GM19099 (cell line): ENCODE data around the gene DEPDC1B.

Experiments used
- POLR2A ChIP-seq: IDR thresholded peaks from 3 replicates; pipeline ENCODE4 v1.6.1; 2011; ENCODE audit warnings: low read depth; ENCODE audit not compliant: insufficient read length; ENCODE audit errors: extremely low read depth

Gene DEPDC1B, protein sequence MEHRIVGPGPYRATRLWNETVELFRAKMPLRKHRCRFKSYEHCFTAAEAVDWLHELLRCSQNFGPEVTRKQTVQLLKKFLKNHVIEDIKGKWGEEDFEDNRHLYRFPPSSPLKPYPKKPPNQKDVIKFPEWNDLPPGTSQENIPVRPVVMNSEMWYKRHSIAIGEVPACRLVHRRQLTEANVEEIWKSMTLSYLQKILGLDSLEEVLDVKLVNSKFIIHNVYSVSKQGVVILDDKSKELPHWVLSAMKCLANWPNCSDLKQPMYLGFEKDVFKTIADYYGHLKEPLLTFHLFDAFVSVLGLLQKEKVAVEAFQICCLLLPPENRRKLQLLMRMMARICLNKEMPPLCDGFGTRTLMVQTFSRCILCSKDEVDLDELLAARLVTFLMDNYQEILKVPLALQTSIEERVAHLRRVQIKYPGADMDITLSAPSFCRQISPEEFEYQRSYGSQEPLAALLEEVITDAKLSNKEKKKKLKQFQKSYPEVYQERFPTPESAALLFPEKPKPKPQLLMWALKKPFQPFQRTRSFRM

DNA sequence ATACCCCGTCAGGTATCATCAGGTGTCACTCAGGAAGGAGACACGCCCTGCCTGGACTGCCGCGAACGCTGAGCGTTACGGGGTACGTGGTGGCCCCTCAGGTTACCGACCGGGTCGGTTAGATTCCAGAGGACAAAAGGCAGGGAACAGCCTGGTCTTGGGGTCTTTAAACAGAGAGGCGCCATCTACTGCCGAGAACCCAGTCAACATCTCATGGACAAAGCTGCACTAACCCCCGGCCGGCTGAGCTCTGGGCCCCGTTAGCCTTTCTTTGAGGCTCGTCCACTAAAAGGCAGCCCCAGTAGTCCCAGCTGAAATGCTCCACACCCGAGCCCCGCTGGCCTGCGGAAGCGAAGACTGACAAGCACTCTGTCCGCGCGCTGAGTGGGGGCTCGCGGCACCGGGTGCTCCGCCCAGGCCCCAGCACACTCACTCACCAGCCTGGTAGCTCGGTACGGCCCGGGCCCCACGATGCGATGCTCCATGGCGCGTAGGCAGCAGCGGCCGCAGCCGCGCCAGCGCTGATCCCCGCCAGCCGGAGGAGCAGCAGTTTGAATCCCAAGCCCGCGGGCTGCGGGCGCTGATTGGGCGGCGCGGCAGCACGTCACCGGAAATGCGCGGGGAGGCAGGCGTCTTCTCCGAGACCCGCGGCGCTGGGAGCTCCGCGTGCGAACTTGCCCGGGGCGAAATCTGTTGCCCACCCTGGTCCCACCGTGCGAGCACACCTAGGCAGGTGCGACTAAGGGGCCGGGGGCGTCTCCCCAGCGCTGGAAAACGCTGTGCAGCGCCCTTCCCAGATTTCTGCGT, at the start of gene DEPDC1B:
Gene DEPDC1B, minus strand, starts transcription at position 558 of the 807 bp plus-strand sequence. Its CDS starts 73 bp downstream, at position 485.
- peak; percentile 81 for TF ChIP-seq POLR2A

DNA sequence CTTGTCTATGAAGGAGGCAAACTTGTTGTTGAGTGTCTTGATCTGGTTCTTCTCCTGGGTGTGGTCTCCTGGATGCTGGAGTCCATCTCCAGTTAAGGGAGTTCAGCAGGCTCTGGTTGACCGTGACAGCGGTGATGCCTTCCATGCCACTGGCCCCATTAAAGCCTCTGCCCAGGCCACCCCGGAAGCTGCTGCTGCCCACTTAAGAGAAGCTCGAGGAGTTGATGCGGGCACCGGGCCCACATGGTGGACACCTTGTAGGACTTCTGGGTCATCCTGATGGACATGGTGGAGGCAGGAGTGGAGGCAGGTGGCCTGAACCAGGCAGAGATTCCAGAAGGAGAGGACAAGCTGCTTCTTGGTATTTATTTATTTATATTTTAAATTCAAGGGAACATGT, 44.7 kb upstream of the DEPDC1B start:
- TF ChIP-seq POLR2A = no peak

DNA sequence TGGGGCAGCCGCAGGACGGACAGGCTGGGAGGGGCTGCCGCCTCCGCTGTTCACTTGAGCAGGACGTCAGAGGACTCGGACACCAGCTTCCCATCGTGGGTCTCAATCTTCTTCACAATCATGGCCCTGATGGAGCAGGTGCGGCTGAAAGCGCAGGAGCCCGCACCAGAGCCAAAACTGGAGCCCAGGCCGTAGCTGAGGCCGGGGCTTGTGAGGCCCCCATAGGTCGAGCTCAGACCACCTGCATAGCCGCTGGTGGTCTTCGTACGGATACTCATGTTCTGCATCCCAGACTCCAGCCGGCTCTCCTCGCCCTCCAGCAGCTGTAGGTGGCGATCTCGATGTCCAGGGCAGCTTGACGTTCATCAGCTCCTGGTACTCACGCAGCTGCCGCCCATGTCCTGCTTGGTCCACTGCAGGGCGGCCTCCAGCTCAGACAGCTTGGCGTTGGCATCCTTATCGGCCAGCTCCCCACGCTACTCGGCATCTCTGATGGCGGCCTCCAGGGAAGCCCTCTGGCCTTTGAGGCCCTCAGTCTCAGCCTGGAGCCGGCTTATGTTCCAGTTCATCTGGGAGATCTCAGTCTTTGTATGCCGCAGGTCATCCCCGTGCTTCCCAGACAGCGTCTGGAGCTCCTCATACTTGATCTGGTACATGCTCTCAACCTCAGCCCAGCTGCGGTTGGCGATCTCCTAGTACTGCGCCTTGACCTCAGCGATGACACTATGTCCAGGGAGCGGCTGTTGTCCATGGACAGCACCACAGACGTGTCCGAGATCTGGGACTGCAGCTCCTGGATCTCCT, 43.7 kb upstream of the DEPDC1B start:
- TF ChIP-seq POLR2A = no peak

DNA sequence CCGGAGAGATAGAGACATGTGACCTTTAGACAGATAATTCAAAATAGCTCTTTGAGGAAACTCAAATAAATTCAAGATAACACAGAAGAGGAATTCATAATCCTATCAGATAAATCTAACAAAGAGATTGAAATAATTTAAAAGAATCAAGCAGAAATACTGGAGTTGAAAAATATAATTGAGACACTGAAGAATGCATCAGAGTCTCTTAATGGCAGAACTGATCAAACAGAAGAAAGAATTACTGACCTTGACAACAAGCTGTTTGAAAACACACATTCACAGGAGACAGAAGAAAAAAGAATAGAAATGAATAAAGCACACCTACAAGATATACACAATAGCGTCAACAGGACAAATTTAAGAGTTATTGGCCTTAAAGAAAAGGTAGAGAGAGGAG, 40.4 kb upstream of the DEPDC1B start:
- TF ChIP-seq POLR2A = no peak

DNA sequence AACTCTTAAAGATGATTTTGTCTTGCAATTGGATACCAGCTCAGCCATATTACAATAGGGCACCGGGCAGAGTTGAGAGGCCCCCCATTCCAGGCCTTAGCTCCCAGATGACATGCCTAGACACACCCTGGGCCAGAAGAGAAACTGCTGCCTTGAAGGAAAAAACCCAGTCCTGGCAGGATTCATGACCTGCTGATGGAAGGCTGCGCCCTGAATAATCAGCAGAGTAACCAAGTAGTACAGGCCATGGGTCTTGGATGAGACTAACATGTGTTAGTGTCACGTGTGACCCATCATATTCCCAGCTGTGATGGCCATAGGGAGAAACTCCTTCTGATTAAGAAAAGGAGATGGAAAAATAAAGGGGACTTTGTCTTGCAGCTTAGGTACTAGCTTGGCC, 39.0 kb upstream of the DEPDC1B start:
- no peak for TF ChIP-seq POLR2A

DNA sequence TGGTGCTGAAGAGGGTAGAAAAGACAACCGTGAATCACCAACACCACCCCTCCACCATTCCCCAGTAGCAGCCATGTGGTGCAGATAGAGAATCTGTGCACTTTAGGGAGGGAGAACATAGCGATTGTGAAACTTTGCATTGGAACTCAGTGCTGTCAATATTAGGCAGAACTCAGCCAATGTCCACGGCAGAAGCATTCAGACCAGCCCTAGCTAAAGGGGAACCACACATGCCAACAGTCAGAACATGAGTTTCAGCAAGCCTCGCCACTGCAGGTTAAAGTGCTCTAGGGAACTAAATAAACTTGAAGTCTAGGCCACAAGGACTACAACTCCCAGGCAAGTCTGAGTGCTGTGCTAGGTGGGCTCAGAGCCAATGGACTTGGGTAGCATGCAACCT, 38.5 kb upstream of the DEPDC1B start:
- no peak for TF ChIP-seq POLR2A

DNA sequence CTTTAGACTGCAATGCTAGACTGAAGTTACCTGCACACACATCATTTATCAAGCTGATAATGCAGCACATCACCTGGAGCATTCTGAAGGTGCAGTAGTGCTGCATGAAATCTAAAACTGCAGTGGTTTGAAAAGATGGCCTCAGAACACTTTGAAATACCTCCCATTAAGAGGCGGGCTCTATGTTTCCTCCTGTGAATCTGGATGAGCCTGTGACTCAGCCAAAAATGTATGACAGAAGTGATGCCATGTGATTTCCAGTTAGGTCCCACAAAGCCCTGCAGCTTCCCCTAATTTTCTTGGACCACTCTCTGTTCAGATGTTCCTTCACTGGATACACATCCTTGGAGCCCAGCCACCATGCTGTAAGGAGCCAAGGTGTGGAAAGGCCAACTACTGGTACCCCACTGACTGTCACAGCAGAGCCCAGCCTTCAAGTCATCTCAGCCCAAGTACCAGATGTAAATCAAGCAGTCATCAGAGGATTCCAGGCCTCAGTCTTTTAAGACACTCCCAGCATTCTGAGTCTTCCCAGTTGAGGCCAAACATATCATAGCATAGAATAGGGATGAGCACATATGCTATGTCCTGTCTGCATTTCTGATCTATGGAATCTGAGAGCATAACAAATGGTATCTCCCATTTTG, 27.2 kb upstream of the DEPDC1B start:
- no peak for TF ChIP-seq POLR2A

DNA sequence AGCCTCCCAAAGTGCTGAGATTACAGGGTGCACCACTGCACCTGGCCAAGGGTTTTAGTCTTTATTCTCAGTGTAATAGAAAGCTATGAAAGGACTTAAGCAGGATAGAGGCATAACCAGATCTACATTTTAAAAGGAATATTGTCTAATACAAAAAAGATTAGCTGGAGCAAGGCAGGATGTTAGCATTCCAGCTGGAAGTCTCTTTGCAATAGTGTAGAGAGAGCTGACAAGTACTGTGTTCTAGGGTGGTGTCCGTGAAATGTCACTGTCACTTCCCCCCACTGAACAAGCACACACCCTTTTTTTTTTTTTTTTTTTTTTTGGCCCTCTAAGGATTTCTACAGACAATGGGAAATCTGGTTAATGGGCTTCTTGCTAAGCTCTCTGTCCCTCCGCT, 24.2 kb upstream of the DEPDC1B start:
- TF ChIP-seq POLR2A = no peak

DNA sequence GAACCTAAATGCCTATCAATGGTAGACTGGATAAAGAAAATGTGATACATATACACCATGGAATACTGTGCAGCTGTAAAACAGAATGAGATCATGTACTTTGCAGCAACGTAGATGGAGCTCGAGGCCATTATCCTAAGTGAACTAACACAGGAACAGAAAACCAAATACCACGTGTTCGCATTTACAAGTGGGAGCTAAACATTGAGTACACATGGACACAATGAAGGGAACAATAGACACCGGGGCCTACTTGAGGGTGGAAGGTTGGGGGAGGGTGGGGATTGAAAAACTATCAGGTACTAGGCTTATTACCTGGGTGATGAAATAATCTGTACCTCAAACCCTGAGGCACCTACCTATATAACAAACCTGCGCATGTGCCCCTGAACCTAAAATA, 22.4 kb upstream of the DEPDC1B start:
- TF ChIP-seq POLR2A = no peak

DNA sequence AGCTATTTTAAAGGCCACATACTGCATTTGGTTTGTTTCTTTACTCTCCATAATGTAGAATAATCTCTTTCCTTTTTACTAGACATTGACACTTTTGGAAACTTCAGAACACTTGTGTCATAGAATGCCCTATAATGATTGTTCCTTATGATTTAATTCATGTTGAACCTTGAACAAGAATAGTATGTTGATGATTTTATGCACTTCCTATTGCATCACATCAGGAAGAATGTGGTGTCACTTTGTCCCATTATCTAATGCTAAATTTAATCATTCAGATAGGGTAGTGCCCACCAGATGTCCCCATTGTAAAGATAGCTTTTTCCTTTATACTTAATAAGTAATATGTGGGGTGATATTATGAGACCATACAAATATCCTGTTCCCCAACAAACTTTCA, 19.4 kb upstream of the DEPDC1B start:
- TF ChIP-seq POLR2A = no peak

DNA sequence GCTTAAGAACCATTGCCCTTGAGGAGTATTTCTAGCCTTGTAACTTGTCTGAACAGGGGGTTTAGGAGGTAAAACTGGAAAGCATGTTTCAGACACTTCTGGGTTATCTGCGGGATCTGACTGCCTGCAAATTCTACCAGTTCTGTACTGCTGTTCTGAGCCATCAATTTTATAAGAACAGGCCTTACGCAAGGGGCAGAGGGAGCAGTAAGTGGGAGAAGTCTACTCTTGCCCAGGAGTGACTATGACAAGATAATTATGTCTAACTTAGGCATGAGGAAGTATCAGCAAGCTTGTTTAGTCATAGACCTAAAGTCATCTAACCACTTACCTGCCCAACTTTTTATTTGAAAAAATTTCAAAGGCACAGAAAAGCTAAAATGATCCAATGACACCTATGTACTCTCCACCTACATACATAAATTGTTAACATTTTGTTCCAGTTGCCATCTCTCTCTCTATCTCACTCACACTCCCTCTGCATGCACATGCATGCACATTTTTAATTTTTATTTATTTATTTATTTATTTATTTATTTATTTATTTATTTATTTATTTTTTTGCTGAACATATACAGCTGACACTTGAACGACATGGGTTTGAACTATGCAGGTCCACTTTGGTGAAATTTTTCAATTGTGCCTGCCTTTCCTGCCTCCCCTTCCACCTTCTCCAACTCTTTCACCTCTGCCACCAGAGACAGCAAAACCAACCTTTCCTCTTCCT, 18.4 kb upstream of the DEPDC1B start:
- no peak for TF ChIP-seq POLR2A

DNA sequence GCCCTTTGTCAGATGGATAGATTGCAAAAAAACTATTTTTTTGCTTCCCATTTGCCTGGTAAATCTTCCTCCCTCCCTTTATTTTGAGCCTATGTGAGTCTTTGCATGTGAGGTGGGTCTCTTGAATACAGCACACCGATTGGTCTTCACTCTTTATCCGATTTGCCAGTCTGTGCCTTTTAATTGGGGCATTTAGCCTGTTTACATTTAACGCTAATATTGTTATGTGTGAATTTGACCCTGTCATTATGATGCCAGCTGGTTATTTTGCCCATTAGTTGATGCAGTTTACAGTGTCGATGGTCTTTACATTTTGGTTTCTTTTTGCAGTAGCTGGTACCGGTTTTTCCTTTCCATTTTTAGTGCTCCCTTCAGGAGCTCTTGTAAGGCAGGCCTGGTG, 13.0 kb upstream of the DEPDC1B start:
- TF ChIP-seq POLR2A = no peak

DNA sequence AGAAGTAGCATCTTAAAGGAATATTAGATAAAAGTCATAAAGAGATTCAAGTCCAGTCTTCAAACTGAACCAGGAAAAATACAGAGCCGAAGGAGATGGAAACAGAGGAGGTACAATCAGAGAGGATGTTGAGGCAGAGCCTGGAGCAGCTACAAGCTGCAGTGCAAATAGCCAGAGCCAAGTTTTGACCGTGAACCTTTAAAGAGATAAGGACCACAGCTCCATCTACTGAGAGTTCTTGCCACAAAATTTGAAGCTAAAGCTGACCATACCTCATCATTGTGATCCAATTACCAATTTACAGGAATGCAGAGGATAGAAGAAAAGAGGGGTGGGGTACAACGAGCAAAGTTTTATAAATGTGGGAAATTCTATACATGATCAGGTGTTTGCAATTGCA, 10.4 kb upstream of the DEPDC1B start:
- no peak for TF ChIP-seq POLR2A

DNA sequence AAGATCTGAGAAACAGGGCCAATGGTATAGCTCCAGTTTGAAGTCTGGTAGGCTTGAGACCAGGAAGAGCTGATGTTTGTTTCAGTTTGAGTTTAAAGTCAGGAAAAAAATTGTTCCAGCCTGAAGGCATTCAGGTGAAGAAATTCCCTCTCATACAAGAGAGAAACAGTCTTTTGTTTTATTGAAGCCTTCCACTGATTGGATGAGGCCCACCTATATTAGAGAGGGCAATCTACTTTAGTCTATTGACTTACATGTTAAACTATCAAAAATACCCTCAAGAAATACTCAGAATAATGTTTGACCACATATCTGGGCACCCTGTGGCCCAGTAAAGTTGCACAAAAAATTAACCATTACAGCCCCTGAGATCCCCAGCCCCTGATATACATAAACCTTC, 5.2 kb upstream of the DEPDC1B start:
- TF ChIP-seq POLR2A = no peak
